HG03097 (cell line): Measurements from ENCODE around the gene CCNG2.
"Not testable (repeated sequence)": the region's sequence is repeated elsewhere in the genome, so short reads cannot be mapped to it uniquely, and the experiment has no call there.

Source experiments
- ATAC-seq: cut with Tn5 transposase; IDR thresholded peaks from one replicate; pipeline ENCODE4 v1.9.1; 2021; ENCODE audit not compliant: unreplicated experiment, low FRiP score

CCNG2 gene, protein sequence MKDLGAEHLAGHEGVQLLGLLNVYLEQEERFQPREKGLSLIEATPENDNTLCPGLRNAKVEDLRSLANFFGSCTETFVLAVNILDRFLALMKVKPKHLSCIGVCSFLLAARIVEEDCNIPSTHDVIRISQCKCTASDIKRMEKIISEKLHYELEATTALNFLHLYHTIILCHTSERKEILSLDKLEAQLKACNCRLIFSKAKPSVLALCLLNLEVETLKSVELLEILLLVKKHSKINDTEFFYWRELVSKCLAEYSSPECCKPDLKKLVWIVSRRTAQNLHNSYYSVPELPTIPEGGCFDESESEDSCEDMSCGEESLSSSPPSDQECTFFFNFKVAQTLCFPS

DNA sequence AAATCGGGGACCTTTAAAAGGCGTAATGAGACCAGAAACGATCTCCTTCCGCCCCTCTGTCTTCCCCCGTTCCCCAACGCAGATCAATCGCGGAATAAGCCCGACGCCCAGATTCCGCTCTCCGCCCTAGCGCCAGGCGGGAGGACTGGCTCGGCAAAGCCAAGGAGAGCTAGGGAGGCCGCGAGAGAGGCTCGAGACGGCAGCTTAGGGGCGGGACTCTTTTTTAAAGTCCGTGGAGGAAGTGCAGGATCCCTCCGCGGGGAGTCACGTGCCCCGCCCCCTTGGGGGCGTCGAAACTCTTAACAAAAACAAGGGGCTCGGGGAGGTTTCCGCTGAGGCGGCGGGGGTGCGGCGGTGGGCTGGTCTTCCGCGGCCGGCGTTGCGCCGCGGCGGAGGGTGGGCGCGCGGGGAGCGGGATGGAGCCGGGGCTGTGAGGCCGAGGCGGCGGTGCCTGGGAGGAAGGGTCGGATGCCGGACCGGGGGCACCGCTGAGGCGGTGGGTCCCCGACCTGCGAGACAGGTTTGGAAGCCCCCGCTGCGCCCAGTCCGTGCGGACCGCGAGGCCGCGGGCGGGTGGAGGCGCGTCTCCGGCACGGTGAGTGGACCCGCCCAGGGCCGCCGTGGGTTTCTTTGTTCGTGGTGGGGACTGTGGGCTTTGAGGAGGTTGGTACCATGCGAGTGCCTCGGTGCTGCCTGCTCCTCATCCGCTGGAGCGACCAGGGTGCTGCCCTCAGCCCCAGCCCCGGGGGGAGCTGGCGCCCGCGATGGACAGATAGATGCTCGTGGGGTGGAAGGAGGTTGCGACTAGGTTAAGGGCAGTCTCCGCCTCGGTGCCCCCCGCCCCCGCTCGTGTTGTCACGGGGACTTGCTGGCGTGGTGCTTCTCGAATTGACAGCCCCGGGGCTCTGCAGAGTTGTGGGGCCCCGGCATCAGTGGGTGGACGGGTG, at the start of gene CCNG2:
CCNG2 (plus strand) TSS at position 296 of the 947 bp plus-strand sequence. CDS start 1,326 bp downstream, outside the sequence.
- ATAC-seq: peak; percentile 29

DNA sequence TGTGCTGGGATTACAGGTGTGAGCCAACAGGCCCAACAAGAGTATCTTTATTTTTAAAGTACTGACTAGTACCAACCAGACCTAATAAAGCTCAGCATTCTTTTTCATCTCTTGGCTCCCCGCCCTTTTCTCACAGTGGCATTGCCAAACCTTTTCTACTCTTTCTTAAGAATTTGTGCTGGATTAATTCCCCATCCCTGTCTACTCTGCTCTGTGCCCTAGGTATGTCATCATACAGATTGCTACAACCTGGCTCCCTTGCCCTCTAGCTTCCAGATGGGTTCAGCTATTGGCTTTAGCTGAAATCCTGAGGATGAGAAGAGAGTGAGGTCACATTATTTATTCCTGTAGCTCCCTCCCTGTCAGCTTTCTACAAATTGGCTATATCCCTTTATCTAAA, 46.3 kb upstream of the CCNG2 start:
- ATAC-seq: no peak

- no peak for ATAC-seq
Measured at GRCh38 chr4:77113069-77113468, 43.9 kb upstream of the CCNG2 start.

DNA sequence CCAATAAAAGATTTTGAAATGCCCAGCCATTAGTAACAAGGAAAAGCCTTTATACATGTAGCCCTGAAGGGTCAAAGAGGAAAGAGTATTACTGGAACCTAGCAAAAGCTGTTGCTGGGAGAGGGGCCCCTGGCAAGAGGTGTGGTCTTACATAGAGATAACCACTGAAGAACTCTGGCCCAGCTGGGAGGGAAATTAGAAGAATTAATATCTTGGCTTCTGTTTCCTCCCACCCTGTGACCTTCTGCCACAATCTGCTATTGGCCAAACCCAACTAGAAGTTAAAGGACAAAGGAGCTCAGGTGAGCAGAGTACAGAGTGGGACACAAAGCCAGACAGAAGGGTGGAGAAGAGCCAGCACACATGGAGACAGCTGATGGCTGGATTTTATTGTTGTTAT, 39.3 kb upstream of the CCNG2 start:
- ATAC-seq: no peak

- ATAC-seq: no peak
Measured at GRCh38 chr4:77120886-77121508, 36.0 kb upstream of the CCNG2 start.

DNA sequence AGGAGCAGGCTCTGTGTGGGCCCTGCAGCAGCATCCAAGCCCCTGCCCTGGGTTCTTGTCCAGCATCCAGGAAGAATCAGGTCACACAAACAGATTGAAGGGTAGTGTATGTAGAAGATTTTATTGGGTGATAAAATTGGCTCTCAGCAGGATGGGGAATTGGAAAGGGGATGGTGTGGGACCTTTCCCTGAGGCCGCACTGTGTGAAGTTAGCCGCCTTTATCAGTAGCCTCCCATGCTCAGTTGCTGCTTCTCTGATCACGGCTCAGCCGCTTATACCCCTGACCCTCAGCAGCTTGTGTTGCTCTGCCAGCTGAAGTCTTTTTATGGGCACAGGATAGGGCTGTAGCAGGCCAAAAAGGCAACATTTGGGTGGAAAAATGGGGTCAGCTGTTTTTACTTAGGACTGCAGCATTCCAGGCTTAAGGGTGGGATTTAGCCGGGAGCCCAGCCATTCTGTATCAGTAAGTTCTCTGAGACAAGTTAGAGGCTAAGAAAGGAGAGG, 35.2 kb upstream of the CCNG2 start:
- no peak for ATAC-seq

DNA sequence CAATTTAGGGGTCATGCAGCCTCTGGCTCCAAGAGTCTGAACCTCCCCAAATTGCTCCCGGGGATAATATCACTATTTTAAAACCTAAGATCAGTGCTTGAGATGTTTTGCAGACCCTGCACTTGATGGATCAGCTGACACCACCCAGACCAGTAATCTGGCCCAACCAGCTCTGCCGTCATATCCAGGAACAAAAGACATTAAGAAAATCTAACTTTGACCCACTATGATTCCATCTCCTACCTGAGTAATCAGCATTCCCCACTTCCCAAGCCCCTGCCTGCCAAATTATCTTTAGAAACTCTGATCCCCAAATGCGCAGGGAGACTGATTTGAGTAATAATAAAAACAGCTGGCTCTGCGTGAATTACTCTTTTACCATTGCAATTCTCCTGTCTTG, 34.4 kb upstream of the CCNG2 start:
- ATAC-seq: no peak

- no peak for ATAC-seq
Measured at GRCh38 chr4:77123411-77123810, 33.6 kb upstream of the CCNG2 start.

DNA sequence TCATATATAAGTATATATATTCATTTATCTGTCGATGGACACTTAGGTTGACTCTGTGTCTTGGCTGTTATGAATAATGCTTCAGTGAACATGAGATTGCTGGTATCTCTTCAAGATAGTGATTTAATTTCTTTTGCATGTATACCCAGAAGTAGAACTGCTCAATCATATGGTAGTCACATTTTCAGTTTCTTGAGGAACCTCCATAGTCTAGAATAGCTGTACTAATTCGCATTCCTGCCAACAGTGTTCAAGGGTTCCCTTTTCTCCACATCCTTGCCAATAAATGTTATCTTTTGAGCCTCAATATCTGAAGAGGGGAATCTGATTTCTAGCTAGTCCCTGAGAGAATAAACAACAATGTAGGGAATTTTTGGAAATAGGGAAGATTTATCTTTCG, 32.4 kb upstream of the CCNG2 start:
- ATAC-seq: no peak

DNA sequence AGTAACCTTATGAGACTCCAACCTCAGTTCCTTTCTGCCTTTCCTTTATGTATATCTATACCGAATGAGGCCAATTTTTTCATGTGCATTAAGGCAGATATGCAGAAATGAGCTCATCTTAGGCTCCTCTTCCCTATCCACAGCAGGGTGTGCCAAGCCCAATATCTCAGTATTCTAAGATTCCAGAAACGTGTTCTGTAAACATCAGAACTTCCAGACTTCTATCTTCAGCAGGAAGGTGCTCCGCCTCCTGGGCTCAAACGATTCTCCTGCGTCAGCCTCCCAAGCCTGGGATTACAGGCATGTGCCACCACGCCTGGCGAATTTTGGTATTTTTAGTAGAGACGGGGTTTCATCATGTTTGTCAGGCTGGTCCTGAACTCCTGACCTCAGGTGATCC, 31.0 kb upstream of the CCNG2 start:
- no peak for ATAC-seq

DNA sequence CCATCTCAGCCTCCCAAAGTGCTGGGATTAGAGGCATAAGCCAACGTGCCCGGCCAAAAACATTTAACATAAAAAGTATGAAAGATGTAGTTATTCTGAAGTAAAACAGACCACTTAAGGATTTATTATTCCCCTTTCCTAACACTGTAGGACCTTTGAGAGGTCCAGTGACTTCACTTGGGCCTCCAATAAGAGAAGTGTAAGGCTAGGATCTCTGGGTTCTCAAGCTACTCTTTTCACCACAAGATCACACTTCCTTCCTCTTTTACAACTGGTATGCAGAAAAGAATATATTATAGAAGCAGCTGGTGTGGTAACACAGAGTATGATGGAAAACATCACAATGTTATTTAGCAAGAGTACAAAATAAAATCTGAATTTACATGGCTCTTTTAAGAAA, 30.2 kb upstream of the CCNG2 start:
- ATAC-seq: no peak

GRCh38 chr4:77127215-77127614, 29.8 kb upstream of the CCNG2 start:
- ATAC-seq: no peak

- ATAC-seq: no peak
Measured at GRCh38 chr4:77127837-77128621, 29.0 kb upstream of the CCNG2 start.

DNA sequence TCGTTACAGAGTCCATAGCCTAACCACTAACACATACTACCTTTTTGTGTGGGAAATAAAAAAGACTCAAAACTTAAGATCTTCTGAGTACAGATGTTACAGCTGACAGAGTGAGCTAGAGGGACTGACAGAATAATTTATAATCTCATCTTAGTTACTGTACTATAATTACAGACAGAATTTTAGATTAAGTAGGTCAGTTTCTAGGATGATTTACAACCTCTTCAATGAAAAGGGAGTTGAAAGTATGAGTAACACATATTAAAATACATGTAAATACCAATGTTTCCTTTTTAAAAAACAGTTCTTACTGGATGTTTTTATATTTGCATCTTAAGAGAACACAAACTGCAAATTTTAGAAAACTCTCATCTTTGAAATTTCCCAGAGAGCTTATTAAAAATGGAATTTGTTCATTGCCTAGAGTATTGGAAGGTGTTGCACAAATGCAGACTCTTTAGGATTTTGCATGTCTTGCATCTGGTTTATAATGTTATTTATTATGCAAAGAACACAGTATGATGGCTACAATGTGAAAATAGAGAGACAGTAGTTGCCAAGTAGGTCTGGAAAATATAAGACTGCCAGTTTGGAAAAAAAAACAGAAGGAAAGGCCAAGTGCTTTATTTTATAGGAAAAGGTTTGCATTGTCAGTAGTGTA, 24.2 kb upstream of the CCNG2 start:
- no peak for ATAC-seq

- not testable (repeated sequence) for ATAC-seq
Measured at GRCh38 chr4:77137448-77137847, 19.6 kb upstream of the CCNG2 start.

GRCh38 chr4:77141964-77142645, 14.9 kb upstream of the CCNG2 start:
- ATAC-seq: no peak

DNA sequence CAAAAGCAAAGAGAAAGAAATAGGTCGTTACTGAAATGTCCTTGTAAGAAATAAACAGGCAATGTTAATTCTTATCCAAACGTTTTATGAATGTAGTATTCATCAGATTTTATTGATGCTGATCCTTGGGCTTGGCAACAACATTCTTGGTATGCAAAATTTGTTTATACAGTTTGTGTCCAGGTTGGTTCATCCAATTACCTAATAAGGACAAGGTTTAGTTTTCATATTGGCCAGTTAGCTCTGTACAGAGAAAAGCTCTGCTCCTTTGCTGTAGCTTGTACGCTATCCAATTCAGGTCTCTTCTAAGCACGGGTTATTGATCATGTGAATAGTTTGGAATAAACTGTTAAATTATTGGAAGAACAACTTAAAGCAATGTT, 14.4 kb upstream of the CCNG2 start:
- no peak for ATAC-seq

DNA sequence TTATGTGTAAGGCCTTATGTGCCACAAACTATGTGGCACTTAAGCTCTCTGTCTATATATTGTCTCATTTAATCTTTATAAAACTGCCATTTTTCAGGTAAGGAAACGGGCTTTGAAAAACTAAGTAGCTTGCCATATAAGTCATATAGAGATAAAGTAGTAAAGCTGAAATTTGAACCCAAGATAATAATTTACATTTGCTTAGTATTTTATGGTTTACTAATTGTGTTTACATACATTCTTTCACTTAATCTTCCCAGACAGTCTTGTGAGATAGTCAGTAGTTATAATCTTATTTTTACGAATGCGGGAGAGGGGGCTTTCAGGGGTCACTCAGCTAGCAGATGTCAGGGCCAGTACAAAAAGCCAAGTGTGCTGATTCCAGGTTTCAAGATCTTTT, 13.9 kb upstream of the CCNG2 start:
- no peak for ATAC-seq

GRCh38 chr4:77145842-77146185, 11.2 kb upstream of the CCNG2 start:
- ATAC-seq: no peak
